PC-3 (cell line): ENCODE results near the gene HDAC4. TPM values are rescaled to one million over a fixed set of nuclear protein-coding genes. Genes with fewer than 3 reads are reported as not detected.

ENCODE experiments used
- ATAC-seq: fragments of 200-7000 bp; cut with Tn5 transposase; 2 replicates; pipeline ENCODE4 v1.9.1; 2020; ENCODE audit warnings: mild to moderate bottlenecking, moderate library complexity
- BruUV-seq: library from RNA; stranded (reverse); fragments of 400-500 nt; replicated peaks from 2 replicates; lab custom pipeline; 2021; lab: Mats Ljungman, UMichigan
- CTCF ChIA-PET: fragments of 300-600 bp; sonication (Branson Sonifier 250); formaldehyde crosslinking; loops from one replicate; lab custom pipeline; 2022; ENCODE audit warnings: antibody characterized with exemption; lab: Charles Lee
- POLR2A ChIA-PET: fragments of 300-600 bp; sonication (Branson Sonifier 250); formaldehyde crosslinking; loops from one replicate; lab custom pipeline; 2022; ENCODE audit warnings: antibody characterized with exemption; ENCODE audit not compliant: unreplicated experiment; lab: Charles Lee
- DNase-seq: peaks from one replicate; pipeline ENCODE4 v3.0.0-alpha.2; 2015
- H2AFZ ChIP-seq: fragments of 300-600 bp; sonication (generic); 2 replicates; pipeline ENCODE4 v1.6.0; 2016; ENCODE audit warnings: antibody characterized with exemption, low read length
- H3F3A ChIP-seq: fragments of 300-600 bp; sonication (generic); one replicate; pipeline ENCODE4 v1.6.0; 2017; ENCODE audit warnings: antibody characterized with exemption, low read length, control low read depth, mild to moderate bottlenecking; ENCODE audit not compliant: unreplicated experiment
- H3K27ac ChIP-seq: fragments of 300-600 bp; sonication (generic); 2 replicates; pipeline ENCODE4 v1.5.1; 2016; ENCODE audit warnings: mild to moderate bottlenecking, low read length
- H3K27me3 ChIP-seq: fragments of 300-600 bp; sonication (generic); 2 replicates; pipeline ENCODE4 v1.6.1; 2016; ENCODE audit warnings: low read length, mixed read lengths
- H3K36me3 ChIP-seq: fragments of 300-600 bp; sonication (generic); 2 replicates; pipeline ENCODE4 v1.6.1; 2016; ENCODE audit warnings: low read depth, mixed run types, low read length, mixed read lengths
- H3K4me1 ChIP-seq: fragments of 300-600 bp; sonication (generic); 2 replicates; pipeline ENCODE4 v1.5.1; 2016; ENCODE audit warnings: low read length; ENCODE audit not compliant: insufficient read depth
- H3K4me2 ChIP-seq: fragments of 300-600 bp; sonication (generic); 2 replicates; pipeline ENCODE4 v1.6.0; 2016; ENCODE audit warnings: low read length
- H3K4me3 ChIP-seq: fragments of 300-600 bp; sonication (generic); 2 replicates; pipeline ENCODE4 v1.5.1; 2016; ENCODE audit warnings: mild to moderate bottlenecking, low read length, mixed read lengths
- H3K79me2 ChIP-seq: fragments of 300-600 bp; sonication (generic); 2 replicates; pipeline ENCODE4 v1.6.1; 2017; ENCODE audit warnings: low read length, mixed read lengths
- H3K9ac ChIP-seq: fragments of 300-600 bp; sonication (generic); 2 replicates; pipeline ENCODE4 v1.6.0; 2016; ENCODE audit warnings: mild to moderate bottlenecking, low read length
- H3K9me2 ChIP-seq: fragments of 300-600 bp; sonication (generic); replicated peaks from 2 replicates; pipeline ENCODE4 v1.6.1; 2016; ENCODE audit warnings: mixed run types, low read length, mixed read lengths
- H3K9me3 ChIP-seq: fragments of 300-600 bp; sonication (generic); 2 replicates; pipeline ENCODE4 v1.6.1; 2016; ENCODE audit warnings: low read length, mixed read lengths
- H4K20me1 ChIP-seq: fragments of 300-600 bp; sonication (generic); 2 replicates; pipeline ENCODE4 v1.6.1; 2016; ENCODE audit warnings: low read length, mixed read lengths
- CTCF ChIP-seq: fragments of 300-600 bp; sonication (generic); conservative IDR thresholded peaks from 2 replicates; pipeline ENCODE4 v1.5.1; 2017; ENCODE audit warnings: antibody characterized with exemption, low read depth, mild to moderate bottlenecking, low read length
- EZH2 ChIP-seq: fragments of 300-600 bp; sonication (generic); IDR thresholded peaks from one replicate; pipeline ENCODE4 v1.6.1; 2017; ENCODE audit warnings: antibody characterized with exemption, mild to moderate bottlenecking, low read length; ENCODE audit not compliant: unreplicated experiment
- EZH2phosphoT487 ChIP-seq: fragments of 300-600 bp; sonication (generic); IDR thresholded peaks from 2 replicates; pipeline ENCODE4 v1.6.1; 2018; ENCODE audit warnings: mild to moderate bottlenecking, antibody characterized with exemption, low read length, borderline replicate concordance
- intact Hi-C: fragments of 100-400 bp; cut with micrococcal nuclease; formaldehyde crosslinking; loops from 2 replicates; pipeline ENCODE4 v1.9.0; 2023
- total RNA-seq: library from RNA; depleted of rRNA; stranded (reverse); fragments of >200 nt; gene quantifications from 2 replicates; pipeline ENCODE4 v1.2.3, GENCODE V29; 2014

The HDAC4 gene
- total RNA-seq, 1 experiment from 2014 or later = 8.5 TPM

GRCh38 chr2:239014458-239015217, 386.2 kb downstream of the HDAC4 start:
- Histone ChIP-seq H3K4me1 (peaks cover 5% of the 10 kb centered on the region; the same call in 1 of the 2 replicates), H2AFZ (no peak overlapping the region), H3K27ac (no peak overlapping the region), H3K27me3 (no peaks in the 10 kb centered on the region), H3K9me2 (no peaks in the 10 kb centered on the region), H3K4me2 (no peak overlapping the region), H3F3A (no peaks in the 10 kb centered on the region), H3K9ac (no peak overlapping the region), H4K20me1 (no peaks in the 10 kb centered on the region), H3K4me3 (no peak overlapping the region), H3K36me3 (no peaks in the 10 kb centered on the region), H3K79me2 (no peaks in the 10 kb centered on the region), H3K9me3 (no peaks in the 10 kb centered on the region)
- CTCF ChIA-PET = no interaction called here
- intact Hi-C loops = no loop called here
- POLR2A ChIA-PET = no interaction called here
- ATAC-seq (no peak), DNase-seq (no peak)
- no TSS peak for BruUV-seq
- TF ChIP-seq EZH2phosphoT487 = no peak

GRCh38 chr2:239013678-239013976, 387.2 kb downstream of the HDAC4 start:
- Histone ChIP-seq H3K36me3 (no peaks in the 10 kb centered on the region), H3K9me3 (no peaks in the 10 kb centered on the region), H3K4me3 (no peak overlapping the region), H3K4me1 (peaks cover 5% of the 10 kb centered on the region; the same call in 1 of the 2 replicates), H3K9me2 (no peaks in the 10 kb centered on the region), H3K27ac (no peak overlapping the region), H3K27me3 (no peaks in the 10 kb centered on the region), H3K4me2 (peak overlapping the region; percentile 19; the same call in 1 of the 2 replicates), H2AFZ (no peak overlapping the region), H4K20me1 (no peaks in the 10 kb centered on the region), H3F3A (no peaks in the 10 kb centered on the region), H3K79me2 (no peaks in the 10 kb centered on the region), H3K9ac (no peak overlapping the region)
- no TSS peak for BruUV-seq
- ChIA-PET POLR2A (no interaction called here), CTCF (interaction anchor here (0.5 kb wide), 1 partner anchor 54 kb away, joined by 3 read pairs; no protein-coding TSS in a partner anchor)
- intact Hi-C loops = no loop called here
- peak; percentile 87 for ATAC-seq
- TF ChIP-seq EZH2phosphoT487 = no peak
- TF ChIP-seq EZH2 = no peak
- TF ChIP-seq CTCF = no peak
- peak; percentile 64 for DNase-seq

- Histone ChIP-seq H3K4me1 (peaks cover 5% of the 10 kb centered on the region; the same call in 1 of the 2 replicates), H3K4me2 (peak overlapping the region; percentile 19; the same call in 1 of the 2 replicates), H3K27me3 (no peaks in the 10 kb centered on the region), H3K79me2 (no peaks in the 10 kb centered on the region), H4K20me1 (no peaks in the 10 kb centered on the region), H3K9me2 (no peaks in the 10 kb centered on the region), H3K9ac (no peak overlapping the region), H2AFZ (no peak overlapping the region), H3K36me3 (no peaks in the 10 kb centered on the region), H3F3A (no peaks in the 10 kb centered on the region), H3K27ac (no peak overlapping the region), H3K4me3 (no peak overlapping the region), H3K9me3 (no peaks in the 10 kb centered on the region)
- intact Hi-C loops = no loop called here
- TF ChIP-seq EZH2 (no peak), CTCF (no peak), EZH2phosphoT487 (no peak)
- ChIA-PET POLR2A (no interaction called here), CTCF (interaction anchor here (0.5 kb wide), 1 partner anchor 54 kb away, joined by 3 read pairs; no protein-coding TSS in a partner anchor)
- DNase-seq = no peak
- BruUV-seq = no TSS peak
- ATAC-seq = no peak
These were observed 387.7 kb downstream of the HDAC4 start for GRCh38 chr2:239012936-239013677.
